HG03066 (cell line): Measurements from ENCODE around the gene LRRC46.

Experiments
- ATAC-seq: cut with Tn5 transposase; IDR thresholded peaks from one replicate; pipeline ENCODE4 v1.9.1; 2021; ENCODE audit warnings: low read depth; ENCODE audit not compliant: unreplicated experiment

LRRC46 gene

GRCh38 chr17:47872019-47872650, 40.7 kb downstream of the LRRC46 start:
- no peak for ATAC-seq

- no peak for ATAC-seq
These were observed 41.2 kb downstream of the LRRC46 start for GRCh38 chr17:47872651-47873161.

- ATAC-seq = no peak
These were observed 42.0 kb downstream of the LRRC46 start for GRCh38 chr17:47873200-47874090.

- no peak for ATAC-seq
These were observed 43.8 kb downstream of the LRRC46 start for GRCh38 chr17:47875011-47875985.

DNA sequence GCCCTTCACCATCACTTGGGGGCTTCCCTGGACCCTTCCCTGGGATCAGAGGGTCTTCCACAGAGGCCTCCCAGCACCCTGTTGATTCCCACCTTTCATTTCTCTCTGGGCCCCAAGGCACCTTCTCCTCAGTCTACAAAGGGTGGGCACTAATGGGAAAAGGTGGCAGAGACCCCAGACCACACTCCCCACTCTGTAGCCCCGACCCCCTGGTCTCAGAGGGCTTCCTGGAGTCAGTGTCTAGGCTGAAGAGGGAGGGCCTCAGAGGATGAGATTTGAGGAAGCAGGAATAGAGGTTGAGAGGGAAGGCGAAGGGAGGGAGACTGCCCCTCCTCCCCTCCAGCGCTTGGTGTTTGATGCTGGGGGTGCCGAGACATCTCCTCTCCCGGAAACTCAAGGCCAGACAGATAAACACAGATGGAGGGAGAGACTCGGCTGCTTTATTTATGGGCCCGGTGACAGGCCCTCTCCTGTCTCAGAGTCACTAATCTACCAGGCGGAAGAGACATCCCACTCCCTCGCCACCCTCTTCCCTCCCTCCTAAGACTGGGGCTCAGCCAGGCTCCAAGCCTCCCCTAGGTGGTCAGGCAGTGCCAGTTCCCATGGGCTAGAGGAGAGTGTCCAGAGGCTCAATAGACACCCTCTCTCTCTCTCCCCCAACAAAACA, 46.0 kb downstream of the LRRC46 start:
- no peak for ATAC-seq

DNA sequence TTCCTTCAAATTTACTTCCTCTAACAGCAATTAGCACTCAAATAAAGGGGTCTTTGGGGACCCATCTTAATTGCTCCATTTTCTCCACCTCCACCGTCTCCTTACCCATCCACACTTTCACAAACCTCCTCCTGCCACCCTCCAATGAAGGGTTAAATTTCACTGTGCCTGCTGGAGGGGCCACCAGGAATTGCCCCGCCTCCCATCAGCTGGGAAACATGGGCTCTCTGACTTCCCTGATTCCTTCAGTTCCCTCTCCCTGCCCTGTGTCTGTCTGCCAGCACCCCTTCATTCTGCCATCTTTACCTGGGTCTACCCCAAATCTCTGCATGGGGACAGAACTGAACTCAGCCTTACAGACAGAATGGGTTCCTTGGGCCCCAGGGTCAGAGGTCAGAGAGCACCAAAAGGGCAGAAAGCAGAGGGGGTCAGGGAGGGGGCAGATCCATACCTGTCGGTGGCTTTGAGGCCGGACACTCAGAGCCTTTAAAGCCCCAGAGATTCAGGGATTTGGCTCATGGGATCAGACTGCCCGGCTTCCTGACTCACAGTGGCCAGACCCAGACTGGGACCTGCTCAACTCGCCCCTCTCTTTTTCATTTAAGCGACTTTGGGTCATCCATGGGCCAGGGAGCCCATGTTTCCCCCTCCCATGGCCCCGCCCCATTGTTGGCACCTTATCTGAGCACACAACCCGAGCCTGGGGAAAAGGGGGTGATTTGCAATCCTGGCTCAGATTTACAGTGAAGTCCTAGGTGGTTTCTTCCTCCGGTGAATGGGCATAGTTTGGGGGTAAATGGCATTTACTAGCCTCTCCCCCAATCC, 46.9 kb downstream of the LRRC46 start:
- no peak for ATAC-seq

- no peak for ATAC-seq
These were observed 47.6 kb downstream of the LRRC46 start for GRCh38 chr17:47879028-47879585.

DNA sequence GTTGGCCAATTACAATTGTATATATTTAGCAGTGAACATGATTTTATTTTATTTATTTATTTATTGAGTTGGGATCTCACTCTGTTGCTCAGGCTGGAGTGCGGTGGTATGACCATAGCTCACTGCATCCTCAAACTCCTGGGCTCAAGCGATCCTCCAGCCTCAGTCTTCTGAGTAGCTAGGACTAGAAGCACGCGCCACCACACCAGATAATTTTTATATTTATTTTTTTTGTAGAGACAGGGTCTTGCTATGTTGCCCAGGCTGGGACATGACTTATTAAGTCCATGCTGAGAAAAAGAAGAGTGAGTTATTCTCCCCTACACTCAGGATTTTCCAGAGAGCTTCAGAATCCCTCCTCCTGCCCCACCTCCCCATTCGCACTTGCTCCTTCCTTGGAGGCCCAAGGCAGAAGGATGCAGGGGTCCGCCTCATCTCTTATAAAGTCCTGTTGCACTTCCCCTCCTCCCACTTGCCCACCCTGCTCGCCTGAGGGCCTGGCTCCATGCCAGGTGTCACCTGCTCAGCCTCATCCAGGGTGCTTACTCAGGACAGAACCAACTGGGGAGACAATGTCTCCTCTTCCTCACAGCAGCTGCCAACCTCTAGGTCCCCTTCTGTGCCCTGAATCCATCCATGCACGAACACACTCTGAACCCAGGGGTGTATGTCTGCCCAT, 48.4 kb downstream of the LRRC46 start:
- no peak for ATAC-seq

DNA sequence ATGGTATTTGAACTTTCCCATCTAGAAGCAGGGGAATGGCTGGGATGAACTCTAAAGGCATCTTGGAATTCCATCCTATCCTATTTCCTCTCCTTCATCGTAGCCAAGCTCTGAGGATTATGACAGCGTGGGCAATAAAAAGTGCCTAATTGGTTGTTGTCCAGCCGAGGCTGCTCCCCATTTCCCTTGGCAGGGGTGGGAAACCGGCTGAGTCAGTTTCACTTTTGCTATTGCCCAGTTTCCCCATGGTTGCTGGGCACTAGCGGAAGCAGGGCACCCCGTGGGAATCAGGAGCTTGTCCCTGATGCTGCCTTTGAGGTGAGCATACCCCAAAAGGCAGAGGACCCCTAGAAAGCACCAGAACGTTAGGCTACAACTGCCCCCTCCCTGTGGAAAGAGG, 50.8 kb downstream of the LRRC46 start:
- no peak for ATAC-seq

DNA sequence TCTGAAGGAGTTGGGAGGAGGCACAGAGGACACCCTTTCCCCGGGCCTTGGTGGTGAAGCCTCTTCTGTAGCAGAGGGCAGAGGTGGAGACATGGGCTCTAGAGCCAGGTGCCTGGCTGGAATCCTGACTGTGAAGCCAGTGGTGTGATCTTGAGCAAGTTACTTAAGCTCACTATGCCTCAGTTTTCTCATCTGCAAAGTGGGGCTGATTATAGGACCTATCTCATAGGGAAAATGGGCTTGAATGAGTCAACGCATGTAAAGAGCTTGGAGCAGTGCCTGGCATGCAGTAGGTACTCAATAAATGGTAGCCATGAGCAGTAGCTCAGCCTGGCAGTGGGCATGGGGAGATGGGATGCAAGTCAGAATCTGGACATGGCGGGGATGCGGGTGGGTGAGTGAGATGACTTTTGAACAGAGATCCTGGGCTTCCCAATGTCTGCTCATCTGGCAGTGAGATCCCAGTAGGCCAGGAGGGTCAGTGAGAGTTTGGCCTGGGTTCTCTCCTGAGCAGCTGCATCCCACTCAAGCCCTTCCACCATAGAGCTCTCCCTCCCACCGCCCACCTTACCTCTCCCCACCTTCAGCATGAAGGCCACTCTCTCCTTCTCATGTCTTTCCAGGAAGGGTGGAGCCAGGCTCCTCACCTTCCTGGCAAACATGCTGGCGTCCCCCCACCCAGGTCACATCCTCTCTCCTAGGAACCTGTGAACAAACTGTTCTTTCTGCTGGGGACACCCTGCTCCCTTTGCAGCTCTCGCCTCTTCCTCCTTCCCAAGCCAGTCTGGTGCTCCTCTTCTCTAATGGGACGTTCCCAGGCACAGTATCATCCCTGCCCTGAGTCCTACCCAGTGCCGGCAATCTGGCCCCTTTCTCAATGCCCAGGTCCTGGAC, 51.5 kb downstream of the LRRC46 start:
- no peak for ATAC-seq

DNA sequence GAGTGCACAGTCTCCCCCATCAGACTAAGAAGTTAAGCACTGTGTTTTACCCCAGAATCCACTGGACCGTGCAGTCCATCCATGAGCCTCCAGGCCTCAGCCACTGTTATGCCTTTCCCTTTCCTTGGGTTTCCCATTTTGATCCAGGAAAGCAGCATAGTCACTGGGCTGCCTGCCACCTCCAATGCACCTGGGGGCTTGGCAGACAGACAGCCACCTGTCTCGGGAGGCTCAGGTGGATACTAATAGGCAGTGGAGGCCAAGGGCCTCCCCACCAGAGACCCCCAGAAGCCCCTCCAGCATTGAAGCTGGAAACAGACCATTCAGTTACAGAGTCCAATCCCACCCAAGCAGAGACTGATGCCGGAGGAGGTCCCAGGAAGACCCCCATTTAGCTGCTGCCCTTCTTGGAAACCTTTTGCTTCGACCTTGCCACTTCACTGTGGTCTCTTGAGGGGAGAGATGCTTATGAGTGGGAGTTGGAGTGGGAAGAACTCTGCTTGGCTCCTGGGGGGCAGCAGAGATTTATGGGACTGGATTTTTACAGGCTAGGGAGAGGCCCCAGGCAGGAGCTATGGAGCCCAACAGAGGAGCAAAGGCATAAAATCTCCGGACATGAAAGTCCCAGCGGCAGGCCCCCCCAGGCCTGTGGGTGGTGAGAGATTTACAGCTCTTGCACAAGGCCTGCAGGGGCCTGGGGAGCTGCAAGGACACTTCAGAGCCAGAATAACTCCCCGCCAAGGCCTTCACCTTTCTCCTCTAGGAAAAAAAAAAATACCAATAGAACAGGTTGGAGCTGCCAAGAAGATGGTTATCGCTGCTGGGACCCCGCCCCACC, 52.3 kb downstream of the LRRC46 start:
- no peak for ATAC-seq

DNA sequence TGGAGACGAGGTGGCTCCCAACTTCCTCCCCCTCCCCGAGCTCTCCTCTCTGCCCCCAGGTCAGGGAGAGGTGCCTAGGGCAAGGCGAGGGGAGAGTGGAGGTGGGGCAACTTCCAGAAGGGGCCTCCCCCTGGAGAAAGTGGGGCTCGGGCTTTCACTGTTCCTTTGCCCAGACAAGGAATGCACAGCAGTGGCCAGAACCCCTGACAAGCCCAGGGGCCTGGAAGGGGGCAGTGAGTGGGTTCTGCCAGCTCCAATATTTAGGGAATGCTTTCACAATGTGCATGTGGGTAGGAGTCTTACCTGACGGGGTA, 52.9 kb downstream of the LRRC46 start:
- no peak for ATAC-seq

GRCh38 chr17:47884905-47885730, 53.6 kb downstream of the LRRC46 start:
- ATAC-seq = no peak
